SU-DHL-6 (cell line): ENCODE measurements around the gene CDKN3.
A peak's percentile ranks its signal among the peaks of the same experiment; 100 is the strongest.
"Not testable (repeated sequence)": the region's sequence is repeated elsewhere in the genome, so short reads cannot be mapped to it uniquely, and the experiment has no call there.

Source experiments
- H2AFZ ChIP-seq: fragments of 200-600 bp; sonication (generic); 2 replicates; pipeline ENCODE4 v1.6.1; 2014; ENCODE audit warnings: low read depth, mild to moderate bottlenecking, moderate library complexity, mixed read lengths, antibody characterized with exemption, low read length; ENCODE audit not compliant: severe bottlenecking
- H3F3A ChIP-seq: fragments of 200-600 bp; shearing (Covaris generic); 2 replicates; pipeline ENCODE4 v1.6.0; 2016; ENCODE audit warnings: antibody characterized with exemption, mild to moderate bottlenecking; ENCODE audit not compliant: insufficient read depth
- H3K27ac ChIP-seq: fragments of 200-600 bp; sonication (generic); 2 replicates; pipeline ENCODE4 v1.5.1; 2016; ENCODE audit warnings: low read depth, mild to moderate bottlenecking, low read length, moderate library complexity, mixed read lengths
- H3K27me3 ChIP-seq: fragments of 200-600 bp; sonication (generic), shearing (Covaris generic); 2 replicates; pipeline ENCODE4 v1.6.0; 2014; ENCODE audit warnings: mild to moderate bottlenecking, low read length
- H3K36me3 ChIP-seq: fragments of 200-600 bp; sonication (generic); 2 replicates; pipeline ENCODE4 v1.6.1; 2014; ENCODE audit warnings: mild to moderate bottlenecking, low read length, mixed read lengths
- H3K4me2 ChIP-seq: fragments of 300-600, 200-600 bp; shearing (Covaris generic), sonication (generic); 2 replicates; pipeline ENCODE4 v1.6.0; 2014; ENCODE audit warnings: low read length, low read depth, mild to moderate bottlenecking; ENCODE audit not compliant: poor library complexity, severe bottlenecking
- H3K4me3 ChIP-seq: fragments of 200-600 bp; sonication (generic); 2 replicates; pipeline ENCODE4 v1.5.1; 2014; ENCODE audit warnings: antibody characterized with exemption, low read length, mild to moderate bottlenecking, mixed read lengths; ENCODE audit not compliant: insufficient read depth, poor library complexity, severe bottlenecking
- H3K79me2 ChIP-seq: fragments of 200-600 bp; sonication (generic); 2 replicates; pipeline ENCODE4 v1.6.1; 2014; ENCODE audit warnings: mild to moderate bottlenecking, low read length, moderate library complexity; ENCODE audit not compliant: insufficient read depth
- H3K9ac ChIP-seq: fragments of 200-600 bp; sonication (generic); 2 replicates; pipeline ENCODE4 v1.7.0; 2014; ENCODE audit warnings: mild to moderate bottlenecking, low read length
- H3K9me2 ChIP-seq: fragments of 200-600 bp; sonication (generic); replicated peaks from 2 replicates; pipeline ENCODE4 v1.6.1; 2014; ENCODE audit warnings: low read length; ENCODE audit not compliant: insufficient read depth
- H3K9me3 ChIP-seq: fragments of 200-600 bp; sonication (generic); 2 replicates; pipeline ENCODE4 v1.6.1; 2014; ENCODE audit warnings: low read length, mixed read lengths; ENCODE audit not compliant: insufficient read depth
- H4K20me1 ChIP-seq: fragments of 200-600 bp; sonication (generic); 2 replicates; pipeline ENCODE4 v1.6.1; 2014; ENCODE audit warnings: low read depth, mild to moderate bottlenecking, antibody characterized with exemption, low read length, moderate library complexity, mixed read lengths
- EZH2phosphoT487 ChIP-seq: fragments of 200-600 bp; sonication (generic), shearing (Covaris generic); conservative IDR thresholded peaks from 2 replicates; pipeline ENCODE4 v1.6.1; 2018; ENCODE audit warnings: mild to moderate bottlenecking, antibody characterized with exemption, low read length, moderate library complexity, mixed read lengths
- TF ChIP-seq, protein P1 (sequence below): fragments of 200-600 bp; sonication (generic); IDR thresholded peaks from one replicate; pipeline ENCODE4 v1.5.1; 2017; ENCODE audit warnings: antibody characterized with exemption, mild to moderate bottlenecking, low read length, moderate library complexity; ENCODE audit not compliant: insufficient read depth, poor library complexity, severe bottlenecking

Gene CDKN3

GRCh38 chr14:54396183-54396492 is 669 bp upstream of the CDKN3 start:
- Histone ChIP-seq H3F3A (peaks cover 10% of the 10 kb centered on the region; the same call in 1 of the 2 replicates), H2AFZ (peak overlapping the region; percentile 81)

GRCh38 chr14:54399560-54399959 is 2.8 kb downstream of the CDKN3 start:
- peaks cover 10% of the 10 kb centered on the region; the same call in 1 of the 2 replicates for H3F3A ChIP-seq
- TF ChIP-seq, protein P1, sequence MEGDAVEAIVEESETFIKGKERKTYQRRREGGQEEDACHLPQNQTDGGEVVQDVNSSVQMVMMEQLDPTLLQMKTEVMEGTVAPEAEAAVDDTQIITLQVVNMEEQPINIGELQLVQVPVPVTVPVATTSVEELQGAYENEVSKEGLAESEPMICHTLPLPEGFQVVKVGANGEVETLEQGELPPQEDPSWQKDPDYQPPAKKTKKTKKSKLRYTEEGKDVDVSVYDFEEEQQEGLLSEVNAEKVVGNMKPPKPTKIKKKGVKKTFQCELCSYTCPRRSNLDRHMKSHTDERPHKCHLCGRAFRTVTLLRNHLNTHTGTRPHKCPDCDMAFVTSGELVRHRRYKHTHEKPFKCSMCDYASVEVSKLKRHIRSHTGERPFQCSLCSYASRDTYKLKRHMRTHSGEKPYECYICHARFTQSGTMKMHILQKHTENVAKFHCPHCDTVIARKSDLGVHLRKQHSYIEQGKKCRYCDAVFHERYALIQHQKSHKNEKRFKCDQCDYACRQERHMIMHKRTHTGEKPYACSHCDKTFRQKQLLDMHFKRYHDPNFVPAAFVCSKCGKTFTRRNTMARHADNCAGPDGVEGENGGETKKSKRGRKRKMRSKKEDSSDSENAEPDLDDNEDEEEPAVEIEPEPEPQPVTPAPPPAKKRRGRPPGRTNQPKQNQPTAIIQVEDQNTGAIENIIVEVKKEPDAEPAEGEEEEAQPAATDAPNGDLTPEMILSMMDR = no peak
- no peak overlapping the region for H3K4me3 ChIP-seq
- H3K27me3 ChIP-seq = no peaks in the 10 kb centered on the region
- peak overlapping the region; percentile 68 for H3K4me2 ChIP-seq
- H3K36me3 ChIP-seq = peaks cover 29% of the 10 kb centered on the region
- H4K20me1 ChIP-seq = no peaks in the 10 kb centered on the region
- H3K27ac ChIP-seq = peak overlapping the region; percentile 26; the same call in 1 of the 2 replicates
- H2AFZ ChIP-seq = no peak overlapping the region
- no peaks in the 10 kb centered on the region for H3K9me2 ChIP-seq
- no peaks in the 10 kb centered on the region for H3K9me3 ChIP-seq
- peak overlapping the region; percentile 87 for H3K9ac ChIP-seq
- peaks cover 61% of the 10 kb centered on the region for H3K79me2 ChIP-seq

More at GRCh38 chr14:54396183-54396492, 669 bp upstream of the CDKN3 start:
- H3K4me3 ChIP-seq = peak overlapping the region; percentile 56
- H3K27ac ChIP-seq = no peak overlapping the region
- peak overlapping the region; percentile 51 for H3K9ac ChIP-seq
- no peaks in the 10 kb centered on the region for H4K20me1 ChIP-seq
- H3K36me3 ChIP-seq = peaks cover 20% of the 10 kb centered on the region
- TF ChIP-seq, protein P1 = no peak
- no peak for TF ChIP-seq EZH2phosphoT487
- H3K27me3 ChIP-seq = no peaks in the 10 kb centered on the region
- no peaks in the 10 kb centered on the region for H3K9me2 ChIP-seq
- peaks cover 41% of the 10 kb centered on the region for H3K79me2 ChIP-seq
- H3K4me2 ChIP-seq = peak overlapping the region; percentile 70
- H3K9me3 ChIP-seq = no peaks in the 10 kb centered on the region

- not testable (repeated sequence) for H3K9me2 ChIP-seq, H3K9ac ChIP-seq, H2AFZ ChIP-seq, H3K27ac ChIP-seq, H4K20me1 ChIP-seq, H3K9me3 ChIP-seq, H3K4me3 ChIP-seq, H3K4me2 ChIP-seq, H3K27me3 ChIP-seq
- Histone ChIP-seq H3K36me3 (peaks cover 32% of the 10 kb centered on the region), H3F3A (peaks cover 10% of the 10 kb centered on the region; the same call in 1 of the 2 replicates), H3K79me2 (peaks cover 46% of the 10 kb centered on the region)
Observed at GRCh38 chr14:54403401-54404005, 6.7 kb downstream of the CDKN3 start.

- Histone ChIP-seq H3K4me2 (no peak overlapping the region), H2AFZ (no peak overlapping the region), H3K9ac (no peak overlapping the region), H3K27me3 (no peaks in the 10 kb centered on the region), H3F3A (no peaks in the 10 kb centered on the region), H3K36me3 (peaks cover 45% of the 10 kb centered on the region), H3K9me3 (no peaks in the 10 kb centered on the region), H3K9me2 (no peaks in the 10 kb centered on the region), H3K79me2 (no peaks in the 10 kb centered on the region), H3K27ac (no peak overlapping the region), H3K4me3 (no peak overlapping the region), H4K20me1 (no peaks in the 10 kb centered on the region)
- TF ChIP-seq, protein P1 = no peak
- TF ChIP-seq EZH2phosphoT487 = no peak
Observed at GRCh38 chr14:54410215-54410614, 13.4 kb downstream of the CDKN3 start.
